ENCODE data around the gene CELF5. TPM values are rescaled to one million over a fixed set of nuclear protein-coding genes. Genes with fewer than 3 reads are reported as not detected.
A peak's percentile ranks its signal among the peaks of the same experiment; 100 is the strongest.

CELF5 gene
- total RNA-seq, 1 experiment from 2014 or later, result 0.48 TPM

- peaks cover 16% of the 10 kb centered on the region for H3K27me3 ChIP-seq (ENCODE audit: insufficient read depth, low read depth)
- no peaks in the 10 kb centered on the region for H4K20me1 ChIP-seq (ENCODE audit: insufficient read depth)
- H3K4me1 ChIP-seq (replicated peaks; ENCODE audit: insufficient read depth), result no peaks in the 10 kb centered on the region
- no peak for DNase-seq
- CTCF ChIA-PET, result no interaction called here
- H3K36me3 ChIP-seq (ENCODE audit: low read depth), result no peaks in the 10 kb centered on the region
- no TSS peak for BruUV-seq (replicated peaks)
- no peak overlapping the region for H2AFZ ChIP-seq
- H3K27ac ChIP-seq, result no peak overlapping the region
- no peaks in the 10 kb centered on the region for H3F3A ChIP-seq (ENCODE audit: insufficient read depth, low read depth)
- no peaks in the 10 kb centered on the region for H3K79me2 ChIP-seq (ENCODE audit: low read depth)
- no peak overlapping the region for H3K4me2 ChIP-seq
- POLR2A ChIA-PET (ENCODE audit: unreplicated experiment), result no interaction called here
- no peaks in the 10 kb centered on the region for H3K9me3 ChIP-seq (ENCODE audit: insufficient read depth, low read depth)
- intact Hi-C loops (cut with micrococcal nuclease; ENCODE audit: unreplicated experiment), result no loop called here
- no peaks in the 10 kb centered on the region for H3K9me2 ChIP-seq (ENCODE audit: insufficient read depth)
- no peak for TF ChIP-seq EZH2 (IDR thresholded peaks at IDR 0.05; ENCODE audit: low read depth)
- TF ChIP-seq CTCF (conservative IDR thresholded peaks at IDR 0.05), result no peak
- H3K4me3 ChIP-seq, result no peak overlapping the region
Measured at GRCh38 chr19:3283246-3283751, 58.8 kb downstream of the CELF5 start.

GRCh38 chr19:3283886-3284657 is 59.6 kb downstream of the CELF5 start:
- ChIA-PET CTCF (interaction anchor here (0.5 to 1.0 kb wide), 3 partner anchors 8 to 324 kb away, joined by 3 to 8 read pairs (median 3); no protein-coding TSS in a partner anchor), POLR2A (ENCODE audit: unreplicated experiment) (interaction anchor here (0.6 kb wide), 1 partner anchor 331 kb away, joined by 3 read pairs; no protein-coding TSS in a partner anchor)
- Histone ChIP-seq H3K79me2 (ENCODE audit: low read depth) (no peaks in the 10 kb centered on the region), H3F3A (ENCODE audit: insufficient read depth, low read depth) (no peaks in the 10 kb centered on the region), H3K4me3 (no peak overlapping the region), H4K20me1 (ENCODE audit: insufficient read depth) (no peaks in the 10 kb centered on the region), H3K36me3 (ENCODE audit: low read depth) (no peaks in the 10 kb centered on the region), H3K4me2 (peak overlapping the region; percentile 31; the same call in 1 of the 2 replicates), H3K4me1 (replicated peaks; ENCODE audit: insufficient read depth) (no peaks in the 10 kb centered on the region), H2AFZ (no peak overlapping the region), H3K27me3 (ENCODE audit: insufficient read depth, low read depth) (peaks cover 16% of the 10 kb centered on the region), H3K9me3 (ENCODE audit: insufficient read depth, low read depth) (no peaks in the 10 kb centered on the region), H3K27ac (no peak overlapping the region), H3K9me2 (ENCODE audit: insufficient read depth) (no peaks in the 10 kb centered on the region)
- no peak for TF ChIP-seq EZH2 (IDR thresholded peaks at IDR 0.05; ENCODE audit: low read depth)
- TF ChIP-seq CTCF (conservative IDR thresholded peaks at IDR 0.05), result no peak
- intact Hi-C loops (cut with micrococcal nuclease; ENCODE audit: unreplicated experiment), result no loop called here
- BruUV-seq (replicated peaks), result TSS peak; percentile 95
- DNase-seq, result no peak

- H3F3A ChIP-seq (ENCODE audit: insufficient read depth, low read depth), result no peaks in the 10 kb centered on the region
- H3K4me1 ChIP-seq (replicated peaks; ENCODE audit: insufficient read depth), result no peaks in the 10 kb centered on the region
- H3K36me3 ChIP-seq (ENCODE audit: low read depth), result no peaks in the 10 kb centered on the region
- peaks cover 15% of the 10 kb centered on the region for H3K27me3 ChIP-seq (ENCODE audit: insufficient read depth, low read depth)
- H4K20me1 ChIP-seq (ENCODE audit: insufficient read depth), result no peaks in the 10 kb centered on the region
- peak overlapping the region; percentile 31; the same call in 1 of the 2 replicates for H3K4me2 ChIP-seq
- no peak overlapping the region for H3K27ac ChIP-seq
- no peak overlapping the region for H2AFZ ChIP-seq
- intact Hi-C loops (cut with micrococcal nuclease; ENCODE audit: unreplicated experiment), result loop anchor here (1.0 kb wide), 1 partner anchor 9 kb away; no protein-coding TSS in a partner anchor
- no peak for TF ChIP-seq CTCF (conservative IDR thresholded peaks at IDR 0.05)
- TF ChIP-seq EZH2 (IDR thresholded peaks at IDR 0.05; ENCODE audit: low read depth), result no peak
- BruUV-seq (replicated peaks), result no TSS peak
- H3K4me3 ChIP-seq, result no peak overlapping the region
- H3K9me2 ChIP-seq (ENCODE audit: insufficient read depth), result no peaks in the 10 kb centered on the region
- ChIA-PET POLR2A (ENCODE audit: unreplicated experiment) (interaction anchor here (0.5 to 0.9 kb wide), 5 partner anchors 220 to 706 kb away, joined by 3 to 9 read pairs (median 5); no protein-coding TSS in a partner anchor), CTCF (interaction anchor here (0.5 to 1.0 kb wide), 4 partner anchors 9 to 325 kb away, joined by 3 to 8 read pairs (median 3); no protein-coding TSS in a partner anchor)
- DNase-seq, result peak in 1 of 2 experiments; percentile 82
- H3K79me2 ChIP-seq (ENCODE audit: low read depth), result no peaks in the 10 kb centered on the region
- no peaks in the 10 kb centered on the region for H3K9me3 ChIP-seq (ENCODE audit: insufficient read depth, low read depth)
Measured at GRCh38 chr19:3284759-3285646, 60.5 kb downstream of the CELF5 start.

Measured in PC-9 (cell line).